CD4-positive, alpha-beta T cell treated with Interleukin-15 for 1 hour (primary cell): ENCODE measurements around the gene ANO2.
A peak's percentile ranks its signal among the peaks of the same experiment; 100 is the strongest.

Source experiments
- DNase-seq: peaks from one replicate; pipeline ENCODE4 v3.0.0-alpha.2; 2020

The ANO2 gene

DNA sequence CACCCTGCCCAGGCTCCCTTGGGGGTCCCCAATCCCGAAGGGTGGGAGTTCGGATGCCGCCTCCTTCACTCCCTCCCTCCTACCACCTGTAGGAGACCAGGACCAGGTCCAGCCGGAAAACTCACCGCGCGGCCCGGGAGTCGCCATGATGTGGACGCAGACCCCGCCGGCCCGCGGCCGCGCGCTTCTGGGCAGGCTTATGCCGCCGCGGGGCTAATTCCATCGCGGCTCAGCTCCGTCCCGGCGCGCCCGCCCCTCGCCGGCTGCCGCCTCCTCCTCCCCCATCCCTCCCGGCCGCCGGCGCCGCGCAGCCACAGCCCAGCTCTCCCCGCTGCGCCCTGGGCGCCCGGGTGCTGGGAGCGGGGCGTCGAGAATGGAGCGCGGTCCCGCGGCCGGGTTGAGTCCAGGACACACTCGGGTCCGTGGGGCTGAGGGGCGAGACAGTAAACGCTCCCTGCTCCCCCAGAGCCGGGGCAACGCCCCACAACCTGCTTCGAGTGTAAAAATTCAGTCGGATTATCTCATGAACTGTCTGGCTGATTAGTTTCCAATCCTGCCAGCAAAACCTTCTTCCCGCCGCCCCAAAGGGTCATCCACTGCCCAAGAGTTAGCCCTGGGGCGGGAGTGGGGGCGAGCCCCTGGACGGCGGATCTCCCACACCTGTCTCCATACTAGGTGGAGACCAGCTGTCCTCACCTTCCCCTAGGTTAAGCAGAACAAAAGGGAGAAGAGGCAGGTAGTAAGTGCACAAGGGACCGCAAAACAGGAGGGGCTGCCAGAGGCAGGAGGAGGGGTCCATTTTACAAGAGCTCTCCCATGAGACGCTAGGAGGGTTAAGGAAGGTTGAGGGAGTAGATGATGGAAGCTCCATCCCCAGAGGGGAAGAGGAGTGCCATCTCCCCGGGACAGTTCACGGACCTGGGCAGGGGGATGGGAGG, at the start of gene ANO2:
Gene ANO2, minus strand, starts transcription at position 189 of the 938 bp plus-strand sequence. Its CDS starts 42 bp downstream, at position 147.
- no peak for DNase-seq

DNA sequence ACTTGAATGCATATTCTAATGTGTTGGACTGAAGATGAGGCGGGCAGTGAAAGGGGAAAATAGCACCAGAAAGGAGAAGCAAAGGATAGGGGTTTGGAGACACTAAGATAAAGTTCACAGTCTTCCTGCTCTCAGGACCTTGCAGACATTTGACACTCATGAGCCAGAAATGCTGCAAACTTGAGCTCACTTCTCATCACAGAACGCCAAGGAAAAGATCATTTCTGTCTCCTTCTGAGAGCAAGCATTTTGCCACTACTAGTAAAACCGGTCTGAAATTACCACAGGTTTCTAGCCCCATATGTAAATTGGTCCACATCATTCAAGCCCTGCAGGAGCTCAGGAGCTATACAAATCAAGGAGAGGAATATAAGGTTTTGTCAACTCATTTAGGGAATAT, 44.6 kb upstream of the ANO2 start:
- no peak for DNase-seq

DNA sequence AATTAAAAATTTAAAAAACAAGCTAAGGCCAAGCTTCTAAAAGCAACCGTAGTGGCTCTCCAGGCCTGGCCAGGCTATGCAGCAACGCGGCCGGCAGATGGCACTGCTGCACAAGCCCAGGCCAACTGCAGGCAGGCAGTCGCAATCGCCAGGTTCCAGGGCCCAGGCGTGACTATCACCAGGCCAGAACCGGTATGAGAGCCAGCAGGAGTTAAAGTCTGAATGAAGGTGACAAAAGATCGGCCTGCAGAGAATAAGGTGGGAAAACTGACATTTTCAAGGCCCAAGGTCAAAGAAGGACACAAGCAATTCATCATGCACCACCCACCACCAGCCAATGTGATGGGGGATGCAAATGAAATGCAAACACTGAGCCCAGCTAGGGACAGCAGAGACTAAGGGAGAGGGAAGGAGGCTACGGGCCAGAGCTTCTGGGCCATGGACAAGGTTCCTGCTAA, 43.6 kb upstream of the ANO2 start:
- DNase-seq, result peak; percentile 64

DNA sequence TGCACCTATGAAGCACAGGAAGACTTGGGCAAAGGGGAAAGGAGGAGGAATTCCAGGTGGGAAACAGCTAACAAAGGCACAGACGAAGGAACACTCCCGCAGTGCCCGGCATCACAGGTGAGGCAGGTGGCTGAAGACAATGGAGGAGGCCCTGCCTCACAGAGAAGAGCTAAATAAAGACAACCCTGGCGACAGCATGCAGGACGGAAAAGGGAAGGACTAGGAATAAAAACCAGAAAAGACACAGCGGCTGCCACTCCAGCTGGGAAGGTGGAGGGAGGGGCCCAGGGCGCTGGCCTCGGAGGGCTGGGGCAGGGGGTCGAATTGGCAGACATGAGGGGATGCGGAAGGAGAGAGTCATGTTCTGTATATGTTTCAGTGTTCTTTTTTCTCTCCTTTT, 43.0 kb upstream of the ANO2 start:
- DNase-seq, result no peak

DNA sequence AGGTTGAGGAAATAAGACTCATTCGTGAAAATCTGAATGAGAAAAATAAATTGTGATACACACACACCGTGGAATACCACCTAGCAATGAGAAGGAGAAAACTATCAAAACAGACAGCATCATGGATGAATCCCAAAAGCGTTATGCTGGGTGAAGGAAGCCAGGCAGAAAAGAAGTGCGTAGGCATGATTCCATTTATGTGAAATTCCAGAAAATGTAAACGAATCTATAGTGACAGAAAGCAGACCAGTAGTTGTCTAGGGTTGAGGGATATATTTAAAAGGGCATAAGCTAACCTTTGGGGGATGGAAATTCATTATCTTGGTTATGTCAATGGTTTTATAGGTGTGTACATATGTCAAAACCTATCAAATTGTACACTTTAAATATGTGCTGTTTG, 42.5 kb upstream of the ANO2 start:
- DNase-seq, result no peak

DNA sequence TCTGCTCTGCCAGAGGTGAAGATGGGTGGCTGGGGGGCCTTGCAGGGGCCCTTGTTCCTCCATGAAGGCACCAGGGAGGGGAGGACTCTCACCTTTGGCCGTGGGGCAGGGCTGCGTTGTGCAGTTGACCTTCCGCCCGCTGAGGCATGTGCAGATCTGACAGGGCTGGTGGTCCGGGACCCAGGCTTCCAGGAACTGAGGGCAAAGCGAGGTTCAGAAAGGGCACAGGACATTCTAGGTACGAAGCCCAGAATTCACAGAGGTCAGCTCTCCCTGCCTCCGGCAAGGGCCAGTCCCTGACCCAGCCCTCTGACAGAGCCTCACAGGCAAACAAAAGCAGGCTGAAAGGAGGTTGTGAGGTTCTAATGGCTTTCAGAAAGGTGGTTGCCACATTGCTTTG, 40.4 kb upstream of the ANO2 start:
- no peak for DNase-seq

DNA sequence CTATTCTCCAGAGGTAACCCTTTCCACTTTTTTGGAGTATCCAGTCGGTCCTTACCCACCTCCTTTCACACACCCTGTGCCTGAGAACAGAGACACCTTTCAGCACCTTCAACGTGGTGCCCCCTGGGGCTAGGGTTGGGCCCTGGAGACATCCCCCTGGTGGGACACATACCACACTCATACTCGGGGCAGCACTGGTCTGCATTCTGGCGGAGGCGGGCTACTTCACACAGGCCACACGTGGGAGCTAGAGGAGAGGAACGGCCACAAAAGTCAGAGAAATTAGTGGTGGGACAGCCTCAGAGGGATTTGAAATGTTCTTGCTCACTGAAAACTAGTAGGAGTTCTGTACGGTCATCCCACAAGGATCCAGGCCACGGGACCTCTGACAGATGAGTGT, 39.8 kb upstream of the ANO2 start:
- no peak for DNase-seq

DNA sequence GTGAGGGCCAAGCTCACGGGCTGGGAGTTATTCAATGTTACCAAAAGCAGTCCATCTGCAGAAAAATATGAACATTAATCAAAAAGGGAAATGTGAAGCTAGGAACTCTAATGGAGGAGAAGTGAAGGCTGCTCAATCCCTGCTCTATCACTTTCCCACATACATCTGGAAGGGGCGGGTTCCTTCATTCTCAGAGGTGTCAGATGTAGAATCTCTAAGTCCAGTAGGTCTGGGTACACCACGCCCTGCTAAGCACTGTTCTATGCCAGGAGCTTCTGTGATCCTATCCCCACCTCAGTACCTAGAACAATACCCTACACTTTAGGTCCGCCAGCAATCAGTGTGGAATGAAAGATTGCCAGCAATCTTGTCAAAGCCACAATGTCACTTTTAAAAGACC, 37.0 kb upstream of the ANO2 start:
- DNase-seq, result no peak

DNA sequence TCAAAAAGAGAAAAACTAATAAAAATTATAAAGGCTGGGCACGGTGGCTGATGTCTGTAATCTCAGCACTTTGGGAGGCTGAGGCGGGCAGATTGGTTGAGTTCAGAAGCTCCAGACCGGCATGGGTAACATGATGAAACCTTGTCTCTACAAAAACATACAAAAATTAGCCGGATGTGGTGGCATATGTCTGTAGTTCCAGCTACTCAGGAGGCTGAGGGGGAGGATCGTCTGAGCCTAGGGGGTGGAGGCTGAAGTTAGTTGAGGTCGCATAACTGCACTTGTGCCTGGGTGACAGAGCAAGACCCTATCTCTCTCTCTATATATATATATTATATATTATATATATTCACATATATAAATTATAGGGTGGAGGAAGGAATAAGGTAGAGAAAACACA, 32.5 kb upstream of the ANO2 start:
- no peak for DNase-seq

DNA sequence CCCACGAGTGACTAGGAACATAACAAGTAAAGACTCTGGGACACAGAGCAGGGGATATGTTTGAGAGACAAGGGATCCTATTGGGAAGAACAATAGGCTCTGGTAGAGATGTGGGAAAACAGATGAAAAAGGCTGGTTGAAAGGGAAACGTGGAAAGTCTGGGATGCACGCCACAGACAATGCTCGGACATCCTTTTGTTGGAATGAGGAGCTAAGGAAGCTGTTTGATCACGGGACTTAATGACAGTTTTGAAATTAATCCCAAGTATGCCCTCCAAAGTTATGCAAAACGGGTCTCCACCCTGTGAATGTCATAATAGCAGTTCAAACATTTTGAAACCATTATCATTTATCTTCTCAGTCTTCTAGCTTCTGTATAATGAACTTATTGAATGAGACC, 31.7 kb upstream of the ANO2 start:
- DNase-seq, result no peak

DNA sequence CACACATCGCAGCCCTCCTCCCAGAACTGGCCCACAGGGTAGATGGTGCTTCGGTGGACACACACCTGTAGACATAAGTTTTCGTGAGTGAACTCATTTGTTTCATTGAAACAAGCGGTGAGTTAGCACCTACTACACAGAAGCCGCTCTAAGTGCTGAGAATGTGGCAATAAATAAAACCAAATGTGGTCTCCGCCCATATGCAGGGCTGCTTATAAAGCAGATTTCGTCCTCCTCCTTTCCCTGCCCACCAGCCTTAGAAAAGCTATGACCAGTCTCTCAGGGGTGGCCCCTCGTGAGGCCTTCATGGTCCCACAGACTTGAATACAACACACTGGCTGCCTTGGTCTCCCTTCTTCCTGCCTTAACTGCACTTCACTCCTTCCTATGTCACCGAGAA, 31.1 kb upstream of the ANO2 start:
- DNase-seq, result no peak

DNA sequence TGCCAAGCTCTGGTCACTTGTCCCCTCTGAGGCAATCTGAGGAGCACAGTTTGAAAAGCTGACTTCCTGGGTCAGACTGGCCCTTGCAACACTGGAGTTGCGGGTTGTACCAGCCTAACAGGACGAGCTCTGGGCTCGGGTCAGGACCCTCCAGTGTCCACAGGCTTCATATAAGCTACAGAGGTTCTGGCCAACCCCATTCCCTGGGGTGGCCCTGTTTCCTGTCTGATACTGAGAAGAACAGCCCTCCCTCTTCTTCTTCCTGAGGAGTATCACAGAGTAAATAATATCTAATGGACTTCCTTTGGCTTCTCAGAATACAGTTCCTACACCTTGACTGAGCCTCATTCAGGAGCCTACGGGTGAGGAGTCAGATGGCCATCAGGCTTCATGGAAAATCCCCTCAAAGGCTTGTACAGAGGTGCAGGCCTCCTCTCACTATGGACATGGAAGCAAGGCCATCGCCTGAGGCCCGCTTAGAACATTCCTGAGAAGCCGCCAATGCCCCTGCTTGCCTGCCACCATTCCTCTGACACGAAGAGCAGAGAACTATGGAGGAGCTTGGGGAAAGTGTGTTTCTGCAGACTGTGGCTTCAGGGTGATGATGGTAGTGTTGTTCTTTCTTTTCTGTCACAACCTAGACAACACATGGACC, 28.5 kb upstream of the ANO2 start:
- no peak for DNase-seq

DNA sequence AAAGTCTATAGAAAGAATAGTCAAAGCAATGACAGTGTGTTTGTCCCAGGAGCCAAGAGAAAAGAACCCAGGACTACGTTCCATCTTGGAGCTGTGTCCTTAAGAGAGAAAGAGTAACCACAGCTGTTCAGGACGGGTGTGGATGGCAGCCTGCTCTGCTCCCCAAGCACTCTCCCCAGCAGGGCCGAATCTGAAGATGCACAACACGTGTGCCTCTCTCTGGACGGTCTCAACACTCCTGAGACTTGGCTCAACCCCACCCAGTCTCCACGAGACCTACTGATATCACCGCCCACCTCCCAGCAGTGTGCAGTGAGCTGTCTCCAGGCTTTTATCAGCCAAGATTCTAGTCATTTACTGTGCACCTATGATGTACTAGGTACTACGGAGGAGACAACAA, 27.3 kb upstream of the ANO2 start:
- DNase-seq, result no peak

DNA sequence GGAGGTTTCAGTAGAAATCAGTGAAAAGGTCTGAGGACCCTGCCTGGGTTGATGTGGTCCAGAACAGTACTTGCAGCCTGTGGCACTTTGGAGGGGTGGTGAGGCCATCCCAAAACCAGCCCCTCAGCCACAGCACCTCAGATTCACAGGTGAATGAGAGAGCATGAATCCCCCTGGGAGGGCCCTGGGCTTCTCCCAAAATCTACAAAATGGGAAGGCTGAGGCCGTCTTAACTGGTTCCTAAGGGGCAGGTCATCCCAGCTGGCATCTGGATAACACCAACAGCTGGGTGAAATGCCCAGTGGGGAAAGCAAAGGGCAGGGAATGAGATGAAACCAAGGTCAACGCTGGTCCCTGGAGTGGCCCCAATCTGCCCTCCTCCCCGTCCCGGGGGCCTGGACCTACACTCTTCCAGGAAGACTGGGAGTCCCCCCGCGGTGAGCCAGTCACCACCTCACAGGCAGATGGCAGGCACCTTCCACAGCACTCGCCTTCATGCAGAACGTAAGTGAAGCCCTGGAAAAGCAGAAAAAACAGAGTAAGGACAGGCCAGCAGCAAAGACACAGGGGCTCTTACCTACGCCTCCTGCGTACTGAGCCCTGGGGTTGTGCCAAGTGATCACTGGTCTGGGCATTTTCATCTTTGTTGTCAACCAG, 26.3 kb upstream of the ANO2 start:
- no peak for DNase-seq

DNA sequence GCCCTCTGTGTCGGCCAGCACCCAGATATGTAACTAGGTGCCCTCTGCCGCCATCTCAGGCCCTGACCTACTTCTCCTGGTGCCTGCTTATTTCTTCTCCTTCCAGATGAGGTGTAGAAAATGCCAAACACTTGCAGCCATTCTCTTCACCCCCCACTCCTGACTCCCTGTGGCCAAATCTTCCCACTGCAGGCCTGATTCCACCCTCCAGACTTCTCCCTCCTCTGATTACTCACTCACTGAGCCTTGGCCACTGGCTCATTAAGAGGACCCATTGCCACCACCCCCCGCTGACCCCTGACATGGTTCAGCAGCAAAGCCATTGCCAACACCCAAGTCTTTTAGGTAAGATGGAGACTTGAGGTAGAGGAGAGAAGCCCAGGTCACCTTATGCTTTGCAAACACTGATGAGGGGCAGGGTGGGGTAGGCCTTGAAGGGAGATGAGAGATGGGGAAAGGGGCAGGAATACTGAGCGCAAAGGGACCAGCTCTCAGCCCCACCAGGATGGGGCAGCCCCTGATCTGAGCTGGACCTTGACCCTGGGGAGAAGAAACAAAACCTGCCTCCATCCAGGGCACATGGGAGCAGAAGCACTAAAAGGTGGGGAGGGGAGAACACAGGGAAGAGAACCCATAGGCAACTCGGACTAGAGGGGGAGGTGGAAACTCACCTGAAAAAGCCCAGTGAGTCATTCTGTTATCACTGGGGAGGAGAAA, 25.1 kb upstream of the ANO2 start:
- DNase-seq, result no peak

DNA sequence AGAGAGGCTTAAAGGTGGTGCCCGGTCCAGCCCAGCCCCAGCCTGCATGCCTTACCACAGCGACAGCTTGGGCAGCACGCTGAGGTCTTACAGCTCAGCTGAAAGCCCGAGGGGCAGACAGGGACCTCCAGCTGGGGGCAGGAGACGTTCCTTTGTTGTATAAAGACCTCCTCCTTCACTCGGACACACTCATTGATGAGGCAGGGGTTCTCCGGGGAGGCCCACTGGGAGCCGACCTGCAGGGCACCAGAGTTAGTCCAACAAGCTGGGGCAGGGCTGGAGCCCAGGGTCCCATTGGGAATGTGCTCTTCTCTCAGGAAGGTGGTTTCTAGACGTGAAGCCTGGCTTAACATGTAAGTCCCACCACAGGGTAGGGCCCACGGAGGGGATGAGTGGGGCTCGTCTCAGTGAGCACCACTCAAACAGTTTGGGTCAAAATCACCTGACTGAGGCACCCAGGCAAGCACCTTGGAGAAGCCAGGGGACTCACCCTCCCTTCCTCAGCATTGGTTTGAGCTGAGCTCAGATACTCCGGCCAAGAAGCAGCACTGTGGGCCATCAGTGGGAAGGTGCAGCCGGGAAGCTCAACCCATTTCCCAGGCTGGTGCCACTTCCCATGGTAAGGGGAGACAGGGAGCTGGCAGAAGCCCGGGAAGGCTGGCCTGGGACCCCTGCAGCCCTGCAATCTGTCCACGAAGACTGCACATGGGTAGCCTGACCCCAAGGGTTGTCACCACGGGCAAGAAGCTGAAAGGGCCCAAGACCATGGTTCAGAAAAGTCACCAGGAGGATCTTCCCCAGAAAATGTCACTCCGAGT, 24.3 kb upstream of the ANO2 start:
- no peak for DNase-seq

DNA sequence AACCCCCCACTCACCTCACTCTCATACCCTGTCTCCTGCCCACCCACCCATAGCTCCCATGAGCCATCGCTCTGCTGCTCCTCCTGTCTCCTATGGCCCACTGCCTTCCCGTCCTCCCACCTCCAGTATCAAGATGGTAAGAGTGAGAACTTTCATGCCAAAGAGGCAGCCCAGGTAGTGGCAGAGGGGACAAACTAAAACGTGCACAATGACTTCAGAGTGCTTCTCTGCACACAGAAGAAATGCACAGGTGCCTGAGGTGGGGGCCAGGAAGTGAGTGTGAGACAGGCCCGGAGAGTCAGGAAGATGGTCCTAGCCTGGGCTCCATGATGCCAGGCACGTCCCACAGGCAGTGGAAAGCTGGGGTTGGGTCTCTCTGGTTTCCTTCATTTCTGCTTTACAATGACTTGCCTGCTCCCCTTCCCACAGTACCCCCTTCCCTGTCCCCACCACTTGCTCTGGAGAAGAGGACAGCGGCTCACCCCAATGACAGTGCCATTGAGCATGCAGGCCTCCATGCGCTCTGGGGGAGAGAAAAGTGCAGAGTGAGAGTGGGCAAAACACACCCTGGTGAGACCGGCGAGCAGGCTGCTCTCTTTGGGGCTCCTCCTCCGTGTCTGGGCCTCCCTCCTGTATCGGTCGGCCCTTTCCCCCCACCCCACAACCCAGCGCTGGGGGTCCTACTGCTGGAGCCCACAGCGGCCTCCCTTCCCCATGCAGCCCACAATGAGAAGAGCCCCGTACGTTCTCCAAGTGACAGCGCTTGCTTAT, 22.8 kb upstream of the ANO2 start:
- DNase-seq, result no peak

DNA sequence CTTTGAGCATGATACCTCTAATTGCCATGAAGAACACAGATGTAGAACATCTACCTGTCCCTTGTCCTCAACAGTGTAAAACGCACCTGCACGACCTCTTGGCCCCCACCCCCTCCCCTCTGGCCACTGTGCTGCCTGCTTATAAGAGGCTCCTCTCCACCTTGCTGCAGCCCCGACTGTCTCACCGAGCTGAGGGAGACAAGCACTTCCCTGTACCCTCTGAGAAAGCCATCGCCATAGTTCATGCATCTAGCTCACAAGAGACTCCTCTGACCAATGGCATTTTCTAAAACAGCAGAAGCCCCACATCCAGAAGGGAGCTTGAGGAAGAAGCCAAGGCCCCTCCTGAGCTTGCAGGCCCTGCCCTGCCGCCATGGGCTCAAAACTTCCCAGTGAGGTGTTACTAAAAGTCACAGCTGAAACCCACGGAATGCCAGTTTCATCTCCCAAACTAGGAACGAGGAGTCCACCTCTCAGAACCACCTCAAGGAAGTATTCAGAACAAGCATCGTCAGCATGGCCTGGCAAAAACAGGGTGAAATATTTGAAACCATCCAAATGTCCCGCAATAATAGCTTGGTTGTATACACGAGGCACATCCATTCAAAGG, 21.5 kb upstream of the ANO2 start:
- no peak for DNase-seq

DNA sequence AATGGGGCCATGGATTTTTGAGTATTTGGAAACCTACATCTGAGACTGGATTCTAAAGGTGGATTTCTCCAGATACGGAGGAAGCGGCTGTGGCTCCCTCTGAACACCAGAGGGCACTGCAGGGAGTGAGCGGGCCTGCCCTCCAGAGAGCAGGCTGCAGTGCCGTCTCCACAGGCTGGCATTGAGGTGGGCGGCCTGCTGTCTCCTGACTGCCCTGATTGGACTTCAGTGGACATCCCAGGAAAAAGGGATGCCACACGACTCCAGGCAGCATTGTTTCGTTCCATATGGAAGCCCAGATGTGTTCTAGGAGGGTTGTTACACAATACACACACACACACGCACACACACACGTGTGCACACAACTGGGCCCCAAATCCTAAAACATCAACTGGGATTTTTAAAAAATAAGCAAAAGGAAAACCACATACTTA, 20.9 kb upstream of the ANO2 start:
- DNase-seq, result no peak

DNA sequence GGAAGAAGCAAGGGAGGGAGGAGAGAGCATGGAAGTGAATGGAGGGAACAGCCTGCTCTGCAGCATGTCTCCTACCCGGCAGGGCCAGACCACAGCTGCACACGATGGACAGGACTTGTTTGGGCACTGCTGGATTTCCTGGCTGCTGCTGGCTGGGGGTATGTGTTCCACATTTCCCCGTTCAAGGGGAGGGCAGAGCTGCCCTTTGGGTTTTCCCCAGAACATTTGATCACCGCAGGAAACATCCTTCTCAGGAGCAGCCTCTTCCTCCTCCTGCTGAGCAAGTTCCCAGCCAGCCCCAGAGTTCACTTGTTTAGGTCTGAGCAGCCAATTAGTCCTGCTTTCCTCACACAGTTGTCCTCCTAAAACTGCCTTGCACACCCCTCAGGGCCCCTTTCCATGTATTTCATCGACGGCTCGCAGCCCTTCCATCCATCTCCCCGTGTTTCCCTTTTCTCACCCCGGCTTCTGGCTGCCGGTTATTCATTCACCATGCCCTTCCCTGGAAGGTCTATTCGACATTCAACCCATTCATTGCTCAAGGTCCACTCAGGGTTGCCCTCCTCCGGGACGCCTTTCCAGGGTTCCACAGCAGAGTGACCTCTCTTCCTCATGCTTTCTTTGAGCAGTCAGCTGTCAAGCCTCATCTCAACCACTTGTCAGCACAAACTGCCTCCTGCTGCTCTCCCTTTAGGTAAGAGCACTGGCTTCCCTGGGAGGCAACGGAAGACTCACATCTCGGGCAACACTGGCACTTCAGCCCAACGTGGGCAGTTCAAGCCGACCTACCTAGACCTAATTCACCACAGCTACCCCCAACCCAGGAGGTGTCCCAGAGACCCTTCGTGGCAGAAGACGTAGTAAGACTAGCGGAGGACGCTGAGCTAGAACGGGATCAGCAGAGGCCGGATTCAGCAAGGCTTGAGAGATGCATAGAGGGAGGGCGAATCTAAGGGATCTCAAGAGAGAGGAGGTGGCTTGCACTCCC, 20.1 kb upstream of the ANO2 start:
- no peak for DNase-seq
